ENCODE measurements around the gene FLYWCH2.

FLYWCH2 gene

GRCh38 chr16:2874912-2875362 lies 8.1 kb upstream of the FLYWCH2 start (continued):
- no peak for TF ChIP-seq SALL2 (tag by site-specific recombination; IDR thresholded peaks at IDR 0.05; ENCODE audit: borderline replicate concordance)
- no peak for TF ChIP-seq SP2 (tag by site-specific recombination; IDR thresholded peaks at IDR 0.05)
- TF ChIP-seq ZSCAN18 (tag by site-specific recombination; IDR thresholded peaks at IDR 0.05), result no peak
- TF ChIP-seq ZBTB11 (tag by site-specific recombination; conservative IDR thresholded peaks at IDR 0.05; ENCODE audit: low read depth), result no peak
- no peak for TF ChIP-seq TSHZ1 (tag by site-specific recombination; IDR thresholded peaks at IDR 0.05; ENCODE audit: borderline replicate concordance)
- TF ChIP-seq GLIS2 (tag by site-specific recombination; IDR thresholded peaks at IDR 0.05), result no peak
- no peak for TF ChIP-seq ZBTB10 (tag by site-specific recombination; IDR thresholded peaks at IDR 0.05)
- no peak for TF ChIP-seq ZNF341 (tag by site-specific recombination; IDR thresholded peaks at IDR 0.05; ENCODE audit: low read depth)
- no peak for TF ChIP-seq ZNF670 (tag by site-specific recombination; IDR thresholded peaks at IDR 0.05; ENCODE audit: low read depth)
- no peak for TF ChIP-seq ZNF530 (tag by site-specific recombination; IDR thresholded peaks at IDR 0.05; ENCODE audit: low read depth)
- peak; percentile 38; the same call in 1 of the 2 replicates for TF ChIP-seq ZNF629 (tag by site-specific recombination; IDR thresholded peaks at IDR 0.05)
- TF ChIP-seq ZNF350 (tag by site-specific recombination; IDR thresholded peaks at IDR 0.05), result no peak
- TF ChIP-seq ZNF184 (tag by site-specific recombination; IDR thresholded peaks at IDR 0.05), result no peak
- no peak for TF ChIP-seq ZNF513 (tag by site-specific recombination; IDR thresholded peaks at IDR 0.05)
- no peak for TF ChIP-seq KLF10 (tag by site-specific recombination; IDR thresholded peaks at IDR 0.05)
- no peak; the same call in 1 of the 2 replicates for TF ChIP-seq KLF16 (tag by site-specific recombination; IDR thresholded peaks at IDR 0.05)
- TF ChIP-seq ZNF623 (tag by site-specific recombination; IDR thresholded peaks at IDR 0.05), result no peak
- TF ChIP-seq BCL11A (tag by site-specific recombination; IDR thresholded peaks at IDR 0.05; ENCODE audit: low read depth), result no peak
- no peak for TF ChIP-seq AEBP2 (tag by site-specific recombination; IDR thresholded peaks at IDR 0.05; ENCODE audit: borderline replicate concordance)
- TF ChIP-seq ZBTB21 (tag by site-specific recombination; IDR thresholded peaks at IDR 0.05), result no peak
- peak; percentile 62 for TF ChIP-seq ZBTB8A (tag by site-specific recombination; IDR thresholded peaks at IDR 0.05)
- TF ChIP-seq GLI4 (tag by site-specific recombination; IDR thresholded peaks at IDR 0.05), result no peak
- no peak for TF ChIP-seq GLI2 (tag by site-specific recombination; IDR thresholded peaks at IDR 0.05; ENCODE audit: borderline replicate concordance, low read depth)
- no peak for TF ChIP-seq ZFHX2 (tag by site-specific recombination; conservative IDR thresholded peaks at IDR 0.05)
- no peak for TF ChIP-seq ZNF747 (tag by site-specific recombination; IDR thresholded peaks at IDR 0.05)
- TF ChIP-seq ZFP69B (tag by site-specific recombination; IDR thresholded peaks at IDR 0.05), result no peak

Measured in HEK293 (cell line).